Gastrocnemius medialis (tissue), 4 donors: Measurements from ENCODE around the gene RPUSD1.

ENCODE experiments used
- CTCF ChIP-seq, 5 experiments: fragments of 450-650 bp in 3 of 5; fragments of 200-600 bp in 2 of 5; sonication (generic) in 2 of 5; IDR thresholded peaks in 4 of 5; conservative IDR thresholded peaks in 1 of 5; 1 replicate in 4 of 5; 2 replicates in 1 of 5; pipeline ENCODE4 v1.5.1; 2016 to 2019; ENCODE audit warnings: antibody characterized with exemption in 5 of 5, mild to moderate bottlenecking in 3 of 5, moderate library complexity in 3 of 5
- POLR2A ChIP-seq, 2 donors: fragments of 450-650 bp; IDR thresholded peaks; one replicate each; pipeline ENCODE4 v1.6.1; 2017; ENCODE audit warnings: antibody characterized with exemption in 2 of 2, mild to moderate bottlenecking in 2 of 2, moderate library complexity in 2 of 2

GRCh38 chr16:798666-799065, 10.5 kb upstream of the RPUSD1 start:
- TF ChIP-seq CTCF (IDR thresholded peaks at IDR 0.05 in 4 of 5, conservative IDR thresholded peaks at IDR 0.05 in 1 of 5) (no peak), POLR2A (IDR thresholded peaks at IDR 0.05) (no peak)
